Dermis microvascular lymphatic vessel endothelial cell (primary cell): ENCODE results near the gene DUSP22. TPM values are rescaled to one million over a fixed set of nuclear protein-coding genes. Genes with fewer than 3 reads are reported as not detected.
"Not testable (repeated sequence)": the region's sequence is repeated elsewhere in the genome, so short reads cannot be mapped to it uniquely, and the experiment has no call there.

Experiments used
- DNase-seq, 2 donors: peaks; one replicate each; pipeline versions ENCODE4 v3.0.0 to v3.0.0-alpha.2; 2010; ENCODE audit warnings: low read depth in 2 of 2
- total RNA-seq: library from RNA; depleted of rRNA; stranded (reverse); fragments of >200 nt; gene quantifications from 2 replicates; pipeline ENCODE4 v1.2.1, GENCODE V29; 2014

DUSP22 gene
- total RNA-seq, 1 donor from 2014 or later: 27.3 TPM

DNA sequence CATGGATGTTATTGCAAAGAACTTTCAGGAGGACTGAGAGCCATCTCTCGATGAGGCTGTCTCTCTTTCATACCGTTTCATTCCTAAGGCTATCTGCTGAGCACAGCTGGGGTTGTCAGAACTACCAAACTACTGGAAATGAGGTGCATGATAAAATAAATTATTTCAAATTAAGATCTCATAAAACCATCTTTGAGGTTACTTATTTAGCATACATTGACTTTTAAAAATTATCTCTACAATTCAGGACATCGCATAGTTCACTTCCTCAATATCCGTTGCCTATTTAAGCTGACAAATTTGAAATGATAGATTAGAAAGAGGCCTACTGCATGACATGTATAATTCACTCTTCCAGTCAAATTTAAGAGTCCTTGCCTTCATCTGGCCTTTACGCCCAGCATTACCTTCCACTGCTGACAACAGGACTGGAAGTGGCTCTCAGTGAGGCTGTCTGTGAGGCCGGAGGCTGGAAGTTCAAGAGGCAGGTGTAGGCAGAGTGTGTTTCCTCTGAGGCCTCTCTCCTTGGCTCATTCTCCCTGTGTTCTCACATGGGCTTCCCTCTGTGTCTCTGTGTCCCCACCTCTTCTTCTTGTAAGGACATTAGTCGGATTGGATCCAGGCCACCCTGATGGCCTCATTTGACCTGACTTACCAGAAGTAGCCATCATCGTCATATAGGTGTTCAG, 12.8 kb upstream of the DUSP22 start:
- DNase-seq: no peak

DNA sequence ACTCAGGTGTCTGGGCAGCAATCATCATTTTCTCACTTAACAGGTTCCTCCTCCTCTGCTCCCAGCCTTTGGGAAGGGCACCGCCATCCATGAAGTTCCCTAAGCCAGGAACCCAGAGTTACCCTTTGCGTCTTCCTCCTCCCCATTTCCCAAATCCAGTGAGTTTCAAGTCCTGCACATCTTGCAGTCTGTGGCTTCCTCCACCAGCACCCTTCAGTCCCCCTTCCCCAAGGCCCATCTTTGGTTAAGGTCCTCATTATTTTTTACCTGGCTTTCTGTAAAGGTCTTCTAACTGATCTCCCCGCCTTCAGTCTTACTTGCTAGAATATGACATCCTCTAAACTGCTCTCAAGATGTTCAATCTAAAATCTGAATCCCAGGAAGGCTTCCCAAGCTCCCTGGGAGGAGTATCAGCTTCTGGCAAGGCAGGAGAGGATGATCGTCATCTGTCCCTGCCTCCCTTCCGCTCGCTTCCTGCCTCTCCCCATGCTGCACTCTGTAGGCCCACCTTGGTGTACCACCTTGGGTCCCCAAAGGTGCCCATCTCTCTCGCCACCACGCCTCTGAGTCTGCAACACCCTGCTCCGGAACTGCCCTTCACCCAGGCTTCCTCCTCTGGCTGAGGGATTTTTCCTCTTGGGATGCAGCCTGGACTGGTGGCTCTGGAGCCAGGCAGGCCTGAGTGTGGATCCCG, 11.4 kb upstream of the DUSP22 start:
- no peak for DNase-seq

DNA sequence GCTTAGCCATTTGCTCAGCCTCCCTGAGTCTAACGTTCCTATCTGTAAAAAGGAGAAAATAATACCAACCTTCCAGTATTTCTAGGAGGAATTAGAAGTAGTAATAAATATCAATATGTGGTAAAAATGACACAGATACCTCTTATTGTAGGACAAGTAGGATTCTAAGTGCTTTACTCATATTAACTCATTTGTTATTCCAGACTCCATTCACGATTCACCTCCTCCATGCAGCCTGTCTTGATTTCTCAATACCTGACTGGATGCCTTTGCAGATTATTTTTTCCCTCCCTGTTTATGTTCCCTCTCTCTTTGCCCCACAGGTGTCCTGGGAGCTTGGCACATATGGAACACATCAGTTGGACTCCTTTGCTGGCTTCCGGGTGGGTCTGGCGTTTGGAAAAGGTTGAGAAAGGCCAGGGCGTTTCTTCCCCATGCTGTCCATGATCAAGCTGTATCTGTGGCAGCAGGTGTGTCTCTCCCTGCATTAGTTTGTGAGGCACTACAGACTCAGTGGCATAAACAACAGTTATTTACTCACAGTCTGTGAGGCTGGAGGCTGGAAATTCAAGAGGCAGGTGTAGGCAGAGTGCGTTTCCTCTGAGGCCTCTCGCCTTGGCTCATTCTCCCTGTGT, 10.7 kb upstream of the DUSP22 start:
- DNase-seq: no peak

DNA sequence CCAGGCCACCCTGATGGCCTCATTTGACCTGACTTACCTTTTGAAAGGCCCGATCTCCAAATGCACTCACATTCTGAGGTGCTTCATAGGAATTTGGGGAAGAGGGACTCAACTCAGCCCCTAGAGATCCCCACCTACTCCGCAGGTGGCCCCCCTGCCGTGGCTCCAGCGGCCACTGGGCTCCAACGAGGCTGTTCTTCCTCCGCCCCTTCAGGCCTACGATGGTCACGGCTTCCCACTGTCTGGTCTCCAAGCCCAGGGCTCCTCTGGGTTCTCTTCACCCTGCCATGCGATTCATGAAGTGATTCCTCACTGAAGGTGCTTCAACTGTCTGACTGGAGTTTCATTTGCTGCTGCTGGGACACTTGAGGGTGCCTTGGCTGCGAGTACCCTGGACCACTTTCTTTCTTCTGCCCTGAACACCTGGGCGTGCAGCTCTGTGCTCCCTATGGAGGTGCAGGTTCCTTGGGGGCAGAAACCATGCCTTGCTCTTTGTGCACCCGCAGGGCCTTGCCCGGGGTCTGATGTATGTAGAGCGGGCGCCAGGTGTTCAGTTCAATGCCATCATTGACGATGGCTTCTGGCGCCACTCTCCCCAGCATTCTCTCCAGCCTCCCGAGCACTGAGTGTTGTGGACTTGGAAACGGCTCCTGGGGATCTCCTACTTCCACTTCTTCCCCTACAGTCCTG, 10.0 kb upstream of the DUSP22 start:
- DNase-seq: no peak

DNA sequence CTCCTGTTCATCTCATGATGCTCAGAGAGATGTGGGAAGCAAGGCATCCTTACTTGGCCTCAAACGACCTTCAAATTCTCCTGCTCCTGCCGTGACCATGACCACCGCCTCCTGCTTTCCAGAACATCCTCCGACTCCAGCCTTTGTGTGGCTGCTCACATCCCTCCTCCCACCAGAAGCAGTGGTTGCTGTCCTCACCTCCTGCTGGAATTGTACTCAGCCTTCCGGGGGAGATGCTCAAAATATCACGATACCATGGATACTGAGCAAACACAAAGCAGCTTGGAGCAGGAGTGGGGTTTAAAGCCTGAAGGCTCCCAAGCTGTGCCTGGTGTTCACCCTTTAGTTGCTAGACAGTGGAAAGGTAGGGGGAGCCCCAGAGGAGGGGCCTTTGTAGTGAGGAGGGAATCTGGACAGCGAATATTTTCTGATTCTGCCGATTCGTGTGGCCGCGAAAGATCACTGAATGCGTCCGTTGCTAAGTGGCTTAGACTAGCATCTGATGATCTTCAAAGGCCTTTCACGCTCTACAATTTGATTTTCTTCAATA, 9.3 kb upstream of the DUSP22 start:
- no peak for DNase-seq

DNA sequence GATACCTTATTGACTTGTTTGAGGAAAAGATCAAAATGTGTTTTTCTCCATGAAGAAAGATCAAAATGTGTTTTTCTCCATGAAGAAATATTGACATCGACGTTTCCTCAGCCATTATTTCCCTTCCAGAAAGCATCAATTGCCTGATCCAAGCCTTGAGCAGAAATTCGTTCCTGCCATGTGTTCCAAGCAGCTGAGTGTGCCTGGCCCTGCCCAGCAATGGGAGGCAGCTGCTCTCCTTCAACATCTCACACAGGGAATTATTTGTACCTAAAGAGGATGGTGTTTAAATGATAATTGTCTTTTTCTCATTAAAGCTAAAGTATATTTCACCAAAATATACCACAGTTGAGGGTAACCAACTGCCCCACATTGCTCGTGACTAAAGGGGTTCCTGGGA, 7.8 kb upstream of the DUSP22 start:
- DNase-seq: no peak

DNA sequence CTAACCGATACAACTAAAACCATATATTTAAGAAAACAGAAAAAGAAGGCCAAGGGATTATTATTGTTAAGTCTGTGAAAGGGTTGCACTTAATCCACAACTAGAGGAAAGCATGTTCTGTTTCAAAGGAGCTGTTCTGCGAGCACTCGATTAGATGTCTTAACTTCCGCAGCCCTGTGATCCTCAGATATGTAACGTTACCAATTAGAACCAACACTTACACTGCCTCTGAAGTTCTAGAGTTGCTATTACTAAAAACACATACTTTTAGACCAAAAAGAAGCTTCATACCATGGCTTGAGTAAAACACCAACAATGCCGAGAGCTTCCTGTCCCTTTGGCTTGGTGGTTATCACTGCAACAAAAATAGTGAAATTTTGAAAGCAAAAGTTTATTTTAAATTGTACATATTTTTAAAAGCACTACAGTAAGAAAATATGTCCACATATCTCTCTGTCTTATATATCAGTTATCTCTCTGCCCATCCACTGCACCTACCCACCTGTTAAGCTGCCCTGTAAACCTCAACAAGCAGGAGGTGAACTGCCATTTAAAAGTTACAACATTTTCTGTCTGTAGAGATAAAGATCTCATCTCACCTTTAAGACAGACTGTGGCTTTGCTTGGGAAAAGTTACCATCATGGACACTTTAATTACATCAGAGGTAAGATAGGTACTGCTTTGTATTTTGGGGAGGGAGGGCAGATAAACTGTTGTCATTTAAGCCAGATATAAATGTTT, 7.1 kb upstream of the DUSP22 start:
- no peak for DNase-seq

DNA sequence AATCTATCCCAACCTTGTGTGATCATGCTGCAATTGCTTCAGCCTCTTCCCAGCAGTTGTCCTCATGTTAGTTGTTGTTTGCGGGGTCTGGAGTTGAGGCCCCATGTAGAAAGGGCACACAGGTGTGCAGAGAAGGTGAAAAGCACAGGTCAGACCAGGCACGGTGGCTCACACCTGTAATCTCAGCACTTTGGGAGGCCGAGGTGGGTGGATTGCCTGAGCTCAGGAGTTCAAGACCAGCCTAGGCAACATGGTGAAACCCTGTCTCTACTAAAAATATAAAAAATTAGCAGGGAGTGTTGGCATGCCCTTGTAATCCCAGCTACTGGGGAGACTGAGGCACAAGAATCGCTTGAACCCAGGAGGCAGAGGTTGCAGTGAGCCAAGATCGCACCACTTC, 6.4 kb upstream of the DUSP22 start:
- not testable (repeated sequence) for DNase-seq

DNA sequence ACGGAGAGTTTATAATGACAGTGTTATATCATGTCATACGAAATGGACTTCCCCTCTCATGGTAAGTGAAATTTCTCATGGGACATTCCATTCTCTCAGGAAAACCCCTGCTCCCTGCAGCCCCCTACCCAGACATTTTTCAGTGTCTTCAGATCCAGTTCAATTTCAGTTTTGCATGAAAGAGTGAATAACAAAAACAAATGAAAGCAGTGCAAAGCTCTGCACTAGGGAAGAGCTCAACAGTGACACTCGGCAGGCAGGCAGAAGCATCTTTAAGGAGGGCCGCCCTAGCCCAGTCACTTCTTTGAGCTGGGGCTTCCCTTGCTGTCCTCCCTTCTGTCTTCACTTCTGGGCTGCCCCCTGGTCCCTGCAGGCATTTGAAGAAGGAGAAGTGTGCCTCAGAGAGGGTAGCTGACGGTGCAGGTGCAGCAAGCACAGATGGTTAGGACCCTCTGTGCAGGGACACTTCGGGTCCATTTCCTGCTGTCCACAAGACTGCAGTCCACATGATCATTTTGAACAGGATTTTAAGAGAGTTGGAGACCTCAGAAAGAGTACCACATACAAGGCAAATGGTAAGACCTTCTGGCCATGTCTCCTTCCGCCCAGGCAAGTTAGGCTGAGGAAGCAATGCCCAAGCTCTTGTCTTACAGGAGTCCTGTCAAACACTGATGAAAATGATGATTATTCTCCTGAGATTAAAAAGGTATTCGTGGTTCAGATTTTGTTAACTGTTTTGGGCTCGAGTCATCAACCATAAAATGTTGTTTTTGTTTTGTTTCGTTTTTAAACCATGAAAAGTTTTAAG, 5.4 kb upstream of the DUSP22 start:
- no peak for DNase-seq

DNA sequence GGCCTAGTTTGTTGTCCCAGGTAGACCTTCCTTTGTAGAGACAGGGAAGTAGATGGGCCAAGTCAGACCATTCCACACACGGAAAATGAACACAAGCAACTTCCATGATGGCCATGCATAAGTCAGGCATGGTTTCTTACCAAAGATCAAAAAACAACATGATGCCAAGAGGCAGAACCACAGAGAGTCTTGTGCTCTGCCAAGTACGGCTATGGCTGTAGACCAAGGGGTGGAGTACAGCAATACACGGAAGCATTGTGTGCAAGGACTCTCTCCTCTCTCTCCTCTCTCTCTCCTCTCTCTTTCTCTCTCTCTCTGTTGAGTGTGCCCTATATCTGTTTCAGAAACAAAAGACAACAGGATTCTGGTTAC, 4.8 kb upstream of the DUSP22 start:
- no peak for DNase-seq

DNA sequence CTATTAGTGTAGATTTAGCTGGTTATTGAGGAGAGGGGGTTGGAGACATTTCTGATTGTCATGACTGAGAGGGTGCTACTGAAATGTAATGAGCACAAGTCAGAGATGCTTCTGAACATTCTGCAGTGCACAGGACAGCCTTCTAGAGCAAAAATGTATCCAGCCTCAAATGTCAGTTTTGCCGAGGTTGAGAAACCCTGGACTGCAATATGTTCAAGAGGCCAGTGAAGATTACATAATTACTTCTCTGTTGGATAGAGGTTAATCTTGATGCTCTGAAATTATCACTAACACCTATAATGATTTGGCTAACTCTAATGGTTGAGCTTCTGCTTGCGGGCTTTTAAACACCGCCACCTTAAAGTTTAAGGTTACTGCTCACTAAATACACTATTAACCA, 3.4 kb upstream of the DUSP22 start:
- DNase-seq: no peak

DNA sequence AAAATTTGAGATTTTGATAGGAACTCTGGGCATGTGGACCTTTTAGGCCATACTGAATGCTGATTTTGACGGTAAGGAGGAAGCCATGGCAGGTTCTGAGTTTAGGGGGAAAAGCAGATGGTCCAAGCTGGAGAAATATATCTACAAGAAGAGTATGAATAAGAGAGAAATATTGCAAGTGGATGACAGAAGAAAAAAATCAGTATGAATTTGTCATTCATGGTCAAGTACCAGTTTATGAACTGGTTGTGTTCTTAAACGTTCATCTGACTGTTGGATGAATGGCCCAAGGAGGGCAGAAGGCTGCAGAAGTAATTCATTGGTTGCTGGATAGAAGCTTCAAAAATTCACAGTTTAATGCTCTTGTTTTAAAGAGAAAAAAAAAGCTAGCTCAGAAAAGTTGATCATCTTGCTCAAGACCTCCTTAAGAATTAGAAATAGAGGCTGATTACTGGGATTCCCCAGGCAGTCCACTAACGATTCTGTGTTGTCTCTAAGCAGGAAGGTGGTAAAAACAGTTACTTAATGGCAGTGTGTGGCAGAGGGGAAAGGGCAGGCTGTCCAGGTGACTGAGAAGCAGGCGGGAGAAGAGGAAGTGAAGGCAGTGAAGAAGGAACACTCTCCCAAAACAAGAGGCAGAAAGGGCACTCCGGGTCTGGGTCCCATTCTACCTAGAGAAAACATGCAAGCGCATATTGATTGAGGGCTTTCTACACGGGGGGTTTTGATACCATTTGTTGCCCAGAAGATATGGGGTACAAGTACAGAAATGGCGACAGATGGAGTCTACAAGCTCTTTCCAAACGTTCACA, 2.0 kb upstream of the DUSP22 start:
- DNase-seq: no peak

DNA sequence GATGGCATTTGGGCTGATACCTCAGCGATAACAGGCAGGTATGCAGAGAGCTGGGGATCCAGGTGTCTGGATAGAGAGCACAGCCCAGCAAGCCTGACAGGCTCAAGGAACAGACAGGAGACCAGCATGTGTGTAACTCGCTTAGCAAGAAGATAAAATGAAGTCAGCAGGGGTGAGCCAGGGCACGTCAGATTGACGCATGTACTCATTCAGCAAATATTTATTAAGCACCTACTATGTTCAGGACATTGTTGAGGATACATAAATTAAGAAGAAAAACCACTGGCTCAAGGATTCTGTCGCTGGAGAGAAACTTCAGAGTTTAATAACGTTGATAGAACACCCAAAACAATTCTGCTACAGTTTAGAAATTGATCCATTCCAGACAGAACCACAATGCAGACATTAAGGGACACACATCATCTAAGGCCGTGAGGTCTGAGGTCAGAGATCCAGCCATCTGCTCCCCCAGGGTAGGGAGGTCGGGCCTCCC, 1.0 kb upstream of the DUSP22 start:
- no peak for DNase-seq

DNA sequence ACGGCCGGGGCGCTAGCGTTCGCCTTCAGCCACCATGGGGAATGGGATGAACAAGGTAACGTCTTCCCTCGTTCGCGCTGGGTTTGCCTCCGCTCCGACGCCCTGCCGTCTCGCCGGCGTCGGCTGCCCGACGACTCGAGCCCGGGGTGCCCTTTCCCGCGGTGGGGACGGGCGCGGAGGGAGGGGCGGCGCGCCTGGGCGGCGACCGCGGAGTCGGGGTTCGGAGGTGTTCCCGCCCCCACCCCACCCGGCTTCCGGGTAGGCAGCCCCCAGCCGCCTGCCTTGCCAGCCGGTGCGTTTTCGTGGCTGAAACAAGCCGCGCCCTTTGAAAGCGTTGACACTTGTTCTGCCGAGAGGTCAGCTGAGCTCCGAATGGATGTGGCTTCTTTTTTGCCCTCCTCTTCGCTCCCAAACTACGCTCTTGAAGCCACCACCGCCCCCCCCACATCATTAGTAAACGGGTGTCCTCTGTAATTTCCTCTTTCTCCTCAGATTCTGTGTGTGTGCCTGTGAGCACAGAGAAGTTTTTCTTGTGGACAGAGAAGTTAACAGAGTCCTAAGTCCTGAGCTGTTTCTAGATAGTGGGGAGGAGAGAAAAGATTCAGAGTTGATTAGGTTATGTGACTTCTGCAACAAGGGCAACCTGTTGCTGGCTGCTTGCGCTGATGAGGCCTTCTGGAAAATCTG, 362 bp downstream of the DUSP22 start:
- peak in 1 of 2 donors; percentile 60 for DNase-seq

DNA sequence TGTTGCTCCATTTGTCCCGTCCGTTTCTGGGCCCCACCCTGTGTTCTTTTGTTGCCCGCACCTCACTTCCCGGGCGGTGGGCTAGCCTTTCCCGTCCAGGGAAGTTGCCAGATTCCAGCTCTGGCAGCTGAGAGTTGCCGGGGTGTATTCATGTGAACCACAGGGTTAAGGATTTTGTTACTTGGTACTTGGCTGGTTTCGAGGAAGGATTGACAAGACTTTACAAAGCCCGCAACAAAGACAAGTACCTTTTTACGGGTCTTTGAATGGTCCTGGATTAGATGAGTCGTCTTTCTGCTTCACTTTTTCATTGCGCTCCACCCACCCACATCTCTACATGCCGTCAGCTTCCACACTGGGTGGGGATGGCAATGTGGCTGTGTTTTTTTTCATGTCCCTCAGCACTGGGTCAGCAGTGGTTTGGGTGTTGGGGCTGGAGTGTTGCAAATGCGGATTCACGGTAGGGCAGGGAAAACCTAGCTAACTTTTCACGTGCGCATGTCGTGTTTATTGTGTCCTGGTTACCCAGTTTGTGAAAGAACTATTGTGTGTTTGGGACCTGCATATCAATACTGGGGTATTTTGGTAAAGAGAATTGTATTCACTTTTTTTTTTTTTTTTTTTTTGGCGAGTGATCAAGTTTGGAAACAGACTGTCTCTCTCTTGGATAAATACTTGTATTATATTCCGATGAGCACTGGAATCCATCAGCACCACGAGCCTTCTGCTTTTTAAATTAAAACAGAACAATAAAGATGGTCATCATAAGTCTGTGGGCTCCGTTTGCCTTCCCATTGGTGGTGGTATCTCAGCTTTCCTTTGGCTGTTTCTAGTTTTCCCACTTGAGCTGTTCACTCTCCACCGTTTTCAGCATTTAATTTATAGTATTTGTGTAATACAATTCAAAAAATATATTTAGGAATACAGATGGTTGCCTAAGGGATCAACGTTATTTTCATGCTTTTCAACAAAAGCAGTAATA, 1.2 kb downstream of the DUSP22 start:
- peak in 1 of 2 donors; percentile 42 for DNase-seq

DNA sequence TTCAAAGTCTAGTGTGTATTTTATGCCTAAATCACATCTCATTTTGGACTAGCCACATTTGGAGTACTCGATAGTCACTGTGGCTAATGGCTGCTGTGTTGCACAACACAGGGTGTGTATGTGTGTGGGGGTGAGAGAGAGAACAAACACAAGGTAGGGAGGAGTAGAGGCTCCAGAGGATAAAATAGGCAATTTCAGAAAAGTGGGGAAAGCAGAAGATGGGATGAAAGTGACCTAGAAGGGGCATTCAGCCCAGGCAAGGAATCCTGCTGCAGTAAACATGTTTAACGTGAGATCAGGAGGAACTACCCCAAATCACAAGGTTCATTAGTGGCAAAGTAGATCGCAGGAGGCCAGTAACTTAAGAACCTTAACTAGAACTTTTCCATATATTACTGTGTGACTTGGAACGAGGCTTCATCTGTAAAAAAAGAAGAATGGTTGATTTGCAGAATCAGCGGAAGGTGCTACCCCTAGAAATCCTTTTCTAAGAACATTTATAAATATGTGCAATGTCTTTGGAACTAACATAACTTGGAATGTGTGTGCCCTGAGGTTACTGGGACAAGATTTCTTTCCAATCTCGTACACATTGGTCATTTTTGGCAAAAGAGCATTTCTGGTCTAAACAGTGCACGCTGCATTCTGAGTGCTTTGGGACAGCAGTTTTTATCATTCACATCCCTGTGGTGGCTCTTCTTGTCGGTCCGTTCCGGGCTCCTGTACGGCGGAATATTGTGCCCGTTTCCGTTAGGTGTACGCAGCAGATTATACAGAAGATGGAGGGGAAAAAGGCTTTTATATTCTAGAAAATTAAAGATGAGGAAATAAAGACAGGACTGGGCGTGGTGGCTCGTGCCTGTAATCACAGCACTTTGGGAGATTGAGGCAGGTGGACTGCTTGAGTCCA, 2.6 kb downstream of the DUSP22 start:
- DNase-seq: no peak
